Activated CD8-positive, alpha-beta memory T cell treated with anti-CD3 and anti-CD28 coated beads, Interleukin-2, amount 50 U/mL, for 24 hours (primary cell): ENCODE measurements around the gene TPCN1.
A peak's percentile ranks its signal among the peaks of the same experiment; 100 is the strongest.

Experiments used
- DNase-seq: peaks from one replicate; pipeline ENCODE4 v3.0.0-alpha.2; 2020; ENCODE audit errors: extremely low read depth

TPCN1 gene

DNA sequence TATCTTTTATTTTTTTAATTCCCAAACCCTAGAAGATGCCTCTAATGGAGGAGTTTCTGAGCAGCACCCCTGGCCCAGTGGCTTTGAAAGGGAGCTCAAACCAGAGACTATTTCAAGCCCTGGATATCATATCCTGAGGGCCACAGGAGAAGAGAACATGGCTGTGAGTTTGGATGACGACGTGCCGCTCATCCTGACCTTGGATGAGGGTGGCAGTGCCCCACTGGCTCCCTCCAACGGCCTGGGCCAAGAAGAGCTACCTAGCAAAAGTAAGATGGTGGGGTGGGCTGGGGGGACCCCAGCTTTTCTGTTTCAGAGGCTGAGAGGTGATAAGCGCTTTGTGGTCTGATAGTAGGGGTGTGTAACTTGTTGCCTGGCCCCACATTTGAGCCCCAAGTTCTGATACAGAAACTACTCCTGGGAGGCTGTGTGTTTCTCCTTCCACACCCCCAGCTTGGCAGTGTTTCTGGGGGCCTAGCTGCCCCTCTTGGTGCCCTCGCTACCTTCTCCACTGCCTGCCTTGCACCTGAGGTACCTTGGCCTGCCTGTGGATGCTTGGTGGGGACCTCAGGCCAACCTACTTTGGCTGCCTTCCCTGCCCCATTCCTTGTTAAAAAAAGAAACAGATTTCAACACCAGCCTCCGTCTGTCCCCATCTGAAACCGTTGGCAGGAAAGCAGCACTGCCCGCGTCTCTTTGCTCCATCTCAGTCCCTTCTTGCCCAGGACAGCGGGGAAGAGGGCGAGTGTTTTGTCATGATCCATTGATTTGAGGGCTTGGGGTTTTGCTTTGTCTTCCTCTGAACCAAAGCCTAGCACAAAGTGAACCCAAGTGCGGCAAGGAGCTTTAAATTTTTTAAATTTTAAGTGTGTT lies 5.7 kb downstream of the TPCN1 start:
- DNase-seq: no peak

DNA sequence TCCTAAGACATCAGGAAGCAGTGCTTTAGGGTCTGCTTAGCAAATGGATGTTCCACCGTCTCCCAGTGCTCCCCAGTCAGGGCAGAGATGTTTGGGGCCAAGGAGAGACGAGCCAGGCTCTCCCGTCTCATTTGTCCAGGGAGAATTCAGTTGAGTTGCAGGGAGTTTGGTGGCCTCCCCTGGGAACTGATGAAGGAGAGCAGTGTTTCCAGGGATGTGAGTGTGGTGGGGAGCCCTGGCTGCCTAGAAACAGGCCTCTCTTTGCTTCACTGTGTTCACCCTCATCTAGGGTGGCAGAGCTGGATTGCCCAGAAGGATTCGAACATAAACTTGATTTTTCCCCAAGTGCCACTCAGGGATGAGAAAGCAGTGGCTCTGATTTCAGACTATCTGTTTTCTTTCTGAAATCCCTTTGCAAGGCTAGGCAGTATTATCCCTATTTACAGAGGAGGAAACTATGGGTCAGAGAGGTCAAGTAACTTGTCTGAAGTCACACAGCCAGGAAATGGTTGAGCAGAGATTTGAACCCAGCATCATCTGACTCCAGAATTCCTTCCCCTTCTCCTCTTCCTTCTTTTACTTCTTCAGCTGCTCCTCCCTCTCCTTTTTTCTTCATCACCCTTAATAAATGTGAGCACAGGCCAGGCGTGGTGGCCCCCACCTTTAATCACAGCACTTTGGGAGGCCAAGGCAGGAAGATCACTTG lies 6.6 kb downstream of the TPCN1 start:
- no peak for DNase-seq

DNA sequence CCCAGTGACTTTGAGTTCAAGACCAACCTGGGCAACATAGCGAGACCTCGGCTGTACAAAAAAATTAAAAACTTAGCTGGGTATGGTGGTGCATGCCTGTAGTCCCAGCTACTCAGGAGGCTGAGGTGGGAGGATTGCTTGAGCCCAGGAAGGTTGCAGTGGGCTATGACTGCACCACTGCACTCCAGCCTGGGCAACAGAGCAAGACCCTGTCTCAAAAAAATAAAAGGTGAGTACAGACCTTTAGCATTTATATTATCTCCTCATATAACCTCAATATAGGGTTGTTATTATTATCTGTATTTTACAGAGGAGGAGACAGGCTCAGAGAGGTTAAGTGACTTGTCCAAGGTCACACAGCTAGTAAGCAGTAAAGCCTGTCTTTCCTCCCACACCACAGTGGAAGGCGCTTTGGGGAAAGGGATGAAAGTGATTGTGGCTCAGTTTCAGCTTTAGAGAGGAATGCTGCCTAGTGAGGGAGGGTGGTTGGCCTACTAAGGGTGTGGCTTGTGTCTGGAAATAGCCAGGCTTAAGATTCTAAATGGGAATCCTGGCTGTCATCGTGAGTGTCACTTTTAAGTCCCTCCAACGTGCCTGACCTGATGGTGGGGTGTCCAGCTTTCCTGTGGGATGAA lies 7.2 kb downstream of the TPCN1 start:
- no peak for DNase-seq

DNA sequence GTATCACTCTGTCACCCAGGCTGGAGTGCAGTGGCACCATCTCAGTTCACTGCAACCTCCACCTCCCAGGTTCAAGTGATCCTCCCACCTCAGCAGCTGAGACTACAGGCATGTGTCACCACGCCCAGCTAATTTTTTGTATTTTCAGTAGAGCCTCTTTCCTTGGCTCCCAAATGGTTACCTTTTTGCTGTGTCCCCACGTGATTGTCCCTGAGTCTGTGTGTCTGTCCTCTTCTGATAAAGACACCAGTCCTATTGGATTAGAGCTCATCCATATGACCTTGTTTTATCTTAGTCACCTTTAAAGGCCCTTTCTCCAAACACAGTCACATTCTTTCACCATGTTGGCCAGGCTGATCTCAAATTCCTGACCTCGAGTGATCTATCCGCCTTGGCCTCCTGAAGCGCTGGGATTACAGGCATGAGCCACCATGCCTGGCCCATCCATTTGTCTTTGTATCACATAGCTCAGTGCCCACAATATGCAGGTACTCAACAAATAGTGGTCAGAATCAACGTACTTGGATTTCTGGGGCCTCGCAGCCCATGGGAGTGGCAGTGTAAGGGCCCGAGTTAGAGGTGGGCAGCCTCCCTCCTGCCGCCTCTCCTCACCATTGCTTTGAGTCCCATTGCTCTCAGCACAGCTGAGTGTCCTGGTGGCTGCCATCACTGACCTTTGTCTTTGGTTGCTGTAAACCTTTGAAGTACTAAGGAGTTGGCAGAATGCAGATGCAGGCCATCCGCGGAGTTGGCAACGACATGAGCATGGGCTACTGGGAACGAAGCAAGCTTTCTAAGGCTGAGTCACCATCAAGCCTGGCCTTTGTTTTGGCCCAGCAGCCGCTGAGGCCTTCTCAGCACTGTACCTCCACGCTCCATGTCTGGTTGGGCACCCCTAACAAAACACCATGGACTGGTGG lies 9.3 kb downstream of the TPCN1 start:
- DNase-seq: no peak

DNA sequence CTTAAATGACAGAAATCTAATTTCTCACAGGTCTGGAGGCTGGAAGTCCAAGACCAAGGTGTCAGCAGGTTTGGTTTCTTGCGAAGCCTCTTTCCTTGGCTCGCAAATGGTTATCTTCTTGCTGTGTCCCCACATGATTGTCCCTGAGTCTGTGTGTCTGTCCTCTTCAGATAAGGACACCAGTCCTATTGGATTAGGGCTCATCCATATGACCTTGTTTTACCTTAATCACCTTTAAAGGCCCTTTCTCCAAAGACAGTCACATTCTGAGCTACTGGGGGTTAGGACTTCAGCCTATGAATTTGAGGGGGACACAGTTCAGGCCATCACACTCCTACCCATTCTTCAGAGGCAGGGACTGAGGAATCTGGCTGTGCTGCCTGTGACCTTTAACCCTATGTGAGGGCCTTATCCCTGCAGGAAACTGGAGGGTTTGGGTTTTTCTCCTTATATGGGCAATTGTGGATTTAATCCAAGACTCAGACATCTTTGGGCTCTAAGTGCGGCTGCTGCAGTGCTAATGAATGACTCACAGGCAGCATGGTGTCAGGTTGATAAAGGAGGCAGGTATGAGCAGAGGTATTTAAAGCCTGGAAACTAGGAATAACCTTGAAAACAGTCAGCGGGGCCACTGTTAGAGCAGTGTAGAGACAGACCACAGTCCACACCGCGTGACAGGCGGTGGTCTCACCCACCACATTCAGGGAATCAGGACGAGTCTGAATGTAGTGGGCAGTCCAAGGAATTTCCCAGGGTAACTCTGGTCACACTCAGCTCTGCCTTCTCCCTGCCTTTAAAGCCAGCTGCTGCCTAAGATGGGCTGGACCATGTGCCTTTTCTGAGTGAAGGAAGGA lies 10.2 kb downstream of the TPCN1 start:
- DNase-seq: no peak

DNA sequence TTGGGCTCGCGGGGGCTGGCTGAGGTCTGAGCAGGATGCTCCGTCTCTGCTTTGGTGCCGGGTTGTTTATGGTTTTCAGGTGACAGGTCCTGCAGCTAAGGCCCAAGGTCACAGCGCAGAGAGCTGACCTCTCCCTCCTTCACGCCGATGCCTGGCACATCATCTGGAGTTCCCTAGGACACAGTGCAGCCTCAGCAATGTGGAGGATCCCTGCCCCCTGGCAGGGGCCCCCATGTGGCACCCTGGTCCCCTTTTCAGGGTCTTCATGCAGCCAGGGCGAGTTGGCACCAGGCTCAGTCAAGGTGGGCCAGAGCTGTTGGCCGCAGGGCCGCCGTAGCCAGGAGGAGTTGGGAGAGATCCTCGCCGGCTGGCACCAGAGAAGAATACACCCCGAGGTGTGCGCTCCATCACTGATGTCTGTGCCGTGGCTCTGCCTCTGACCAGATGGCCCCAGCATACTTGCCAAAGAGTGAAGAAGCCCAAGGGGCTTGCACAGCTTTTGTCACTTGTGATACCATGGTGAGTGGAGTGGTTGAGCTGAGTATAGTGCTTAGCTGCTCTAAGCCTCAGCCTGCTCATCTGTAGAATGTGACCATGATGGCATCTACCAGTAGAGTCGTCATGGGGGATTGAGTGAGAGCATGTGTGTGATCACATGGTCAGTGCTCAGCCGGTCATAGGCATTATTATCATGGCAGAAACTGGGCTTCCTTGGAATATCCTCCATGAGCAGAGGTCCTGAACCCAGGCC lies 11.0 kb downstream of the TPCN1 start:
- DNase-seq: no peak

DNA sequence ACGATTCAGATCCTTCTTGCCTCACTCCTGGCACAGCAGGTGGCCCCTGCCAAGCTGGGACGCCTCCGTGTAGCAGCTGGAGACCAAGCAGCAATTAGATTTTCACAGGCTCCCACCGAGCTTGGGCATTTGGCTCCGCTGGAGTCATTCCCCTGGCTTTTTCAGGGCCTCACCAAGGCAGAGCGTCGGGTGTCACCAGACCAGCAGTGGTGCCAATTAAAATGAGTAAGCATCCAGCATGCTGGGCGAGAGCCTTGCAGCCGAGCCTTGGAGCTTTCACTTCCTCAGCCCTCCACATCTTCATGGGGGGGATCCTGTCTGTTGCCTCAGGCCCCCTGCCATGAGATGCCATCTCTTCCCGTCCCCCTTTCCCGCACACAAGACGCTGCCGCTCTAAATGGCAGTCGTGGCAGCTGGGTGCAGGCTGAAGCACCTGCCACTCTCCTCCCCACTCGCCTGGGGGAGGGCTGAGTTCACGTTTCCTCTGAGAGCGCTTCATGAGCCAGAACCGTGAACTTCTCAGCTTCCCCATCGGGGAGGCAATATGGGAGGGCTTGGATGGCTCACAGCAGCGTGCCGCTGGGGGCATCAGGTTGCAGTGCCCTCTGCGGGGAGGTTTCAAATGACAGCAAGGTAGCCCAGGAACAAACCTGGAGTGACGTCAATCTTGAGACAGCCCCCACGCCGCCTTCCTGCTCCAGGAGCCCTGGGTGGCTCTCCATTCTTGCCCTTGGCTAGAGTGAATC lies 11.7 kb downstream of the TPCN1 start:
- DNase-seq: peak; percentile 25

DNA sequence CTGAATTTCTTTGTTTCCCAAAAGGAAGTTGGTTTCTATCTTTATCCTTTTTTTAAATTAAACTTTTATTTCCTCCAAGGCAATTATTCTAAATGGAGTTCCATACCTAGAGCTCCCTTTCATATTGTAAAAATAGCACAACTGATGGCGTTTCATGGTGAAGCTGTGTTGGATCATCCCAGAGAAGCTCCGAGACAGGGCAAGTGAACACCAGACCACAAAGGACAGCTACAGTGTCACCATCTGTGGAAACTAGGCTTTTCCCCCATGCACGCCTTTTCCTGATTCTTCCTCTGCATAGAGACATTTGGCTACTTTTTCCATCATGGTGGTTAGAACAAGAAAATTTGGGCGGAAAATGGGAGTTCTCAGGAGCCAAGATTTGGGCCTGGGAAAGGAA lies 12.7 kb downstream of the TPCN1 start:
- no peak for DNase-seq

DNA sequence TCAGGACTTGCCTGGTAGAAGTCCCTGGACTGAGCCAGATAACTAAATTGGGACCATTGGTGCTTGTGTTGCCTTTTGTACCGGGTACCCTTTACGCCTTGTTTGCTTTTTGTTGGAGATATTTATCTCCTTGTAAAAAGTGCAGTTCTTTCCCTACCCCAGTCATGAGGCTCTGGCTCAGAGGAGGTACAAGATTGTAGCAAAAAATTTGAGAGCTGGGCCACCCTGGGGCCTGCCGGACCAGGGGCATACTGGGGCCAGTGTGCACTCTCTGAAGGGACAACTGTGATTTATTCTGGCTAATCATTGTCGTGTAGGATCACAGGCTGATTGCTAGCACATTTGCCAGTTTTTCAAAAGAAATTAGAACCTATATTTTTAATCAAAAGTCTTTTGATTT lies 13.2 kb downstream of the TPCN1 start:
- DNase-seq: no peak

DNA sequence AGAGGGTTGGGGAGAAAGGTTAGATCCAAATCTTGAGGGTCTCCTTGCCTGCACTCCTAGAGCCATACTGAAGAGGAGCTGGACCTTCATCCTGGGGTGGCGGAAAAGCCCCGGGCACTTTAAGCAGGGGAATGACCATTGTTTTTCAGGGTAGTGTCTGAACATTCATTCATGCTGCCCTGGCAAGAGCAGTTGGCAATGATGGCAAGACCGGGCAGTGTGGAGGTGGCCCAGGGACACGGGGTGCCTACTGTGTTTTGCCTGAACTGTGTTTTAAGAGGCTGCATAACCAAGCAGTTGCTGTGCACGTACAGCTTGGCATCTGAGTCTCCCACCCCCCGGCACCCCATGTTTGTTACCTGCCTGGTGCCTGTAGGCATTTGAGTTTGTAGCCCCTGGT lies 14.7 kb downstream of the TPCN1 start:
- no peak for DNase-seq

DNA sequence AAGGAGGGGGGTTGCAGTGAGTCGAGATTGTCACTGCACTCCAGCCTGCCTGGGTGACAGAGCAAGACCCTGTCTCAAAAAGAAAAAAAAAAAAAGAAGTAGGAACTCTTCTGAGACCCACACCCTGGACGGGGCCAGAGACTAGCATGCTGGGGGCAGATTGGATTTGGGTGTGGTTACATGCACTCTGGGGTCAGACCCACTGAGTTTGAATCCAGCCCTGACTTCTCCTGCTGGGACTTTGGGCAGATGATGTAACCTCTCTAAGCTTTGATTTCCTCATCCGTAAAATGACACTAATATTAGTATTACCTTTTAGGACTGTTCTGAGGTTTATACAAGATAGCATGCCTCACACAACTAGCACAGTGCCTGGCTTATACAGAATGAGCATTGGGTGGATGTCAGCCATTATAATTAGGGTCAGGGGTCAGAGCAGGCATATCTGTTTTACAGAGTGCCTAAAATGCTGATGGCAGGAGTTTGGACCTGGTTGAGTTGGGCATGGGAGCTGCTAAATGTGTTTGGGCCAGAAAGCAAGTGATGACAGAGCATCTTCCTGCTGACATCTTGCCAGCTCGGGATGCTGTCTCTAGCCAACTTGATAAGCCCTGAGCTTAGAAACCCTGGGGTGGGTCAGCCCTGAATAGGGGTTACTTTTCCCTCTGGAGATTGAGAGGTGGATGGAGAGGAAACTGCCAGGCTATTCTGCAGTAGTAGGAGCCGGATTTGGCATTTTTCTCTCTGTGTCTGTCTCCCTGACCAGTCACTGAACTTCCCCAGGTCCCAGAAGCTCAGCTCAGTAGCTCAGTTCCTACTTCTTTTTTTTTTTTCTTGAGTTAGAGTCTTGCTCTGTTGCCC lies 15.5 kb downstream of the TPCN1 start:
- no peak for DNase-seq

DNA sequence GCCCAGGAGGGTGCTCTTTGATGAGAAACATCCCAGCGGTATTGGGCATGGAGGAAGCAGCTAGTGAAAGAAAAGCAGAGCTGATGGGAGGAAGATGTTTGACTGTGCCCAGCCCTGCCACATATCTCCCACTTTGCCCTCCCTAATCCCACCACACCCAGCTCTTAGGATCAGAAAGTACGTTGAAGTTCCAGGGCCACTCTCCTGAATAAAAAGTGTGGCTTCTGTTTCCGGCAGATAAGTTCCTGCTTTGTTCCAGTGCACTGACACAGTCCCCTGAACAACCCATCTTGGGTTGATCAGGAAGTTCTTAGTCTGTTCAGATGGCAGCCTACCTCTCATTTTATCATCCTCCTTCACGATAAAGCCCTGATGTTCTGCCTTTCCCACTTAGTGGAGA lies 16.5 kb downstream of the TPCN1 start:
- no peak for DNase-seq

DNA sequence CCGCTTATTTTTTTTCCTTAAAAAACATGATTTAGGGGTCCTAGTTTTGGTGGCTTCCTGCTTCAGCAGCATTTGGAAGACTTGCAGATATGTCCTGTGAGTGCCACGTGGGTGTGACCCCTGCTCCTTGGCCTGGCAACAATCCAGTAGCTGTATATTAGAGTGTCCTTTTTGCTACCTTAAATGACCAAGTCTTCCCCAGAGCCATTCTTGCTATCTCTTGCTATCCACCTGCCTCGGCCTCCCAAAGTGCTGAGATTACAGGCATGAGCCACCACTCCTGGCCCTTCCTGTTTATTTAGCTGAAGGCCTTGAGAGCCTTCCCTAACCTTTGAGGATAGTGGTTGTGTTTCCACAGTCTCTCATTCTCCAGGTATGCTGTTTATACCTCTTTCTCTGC lies 17.0 kb downstream of the TPCN1 start:
- no peak for DNase-seq

DNA sequence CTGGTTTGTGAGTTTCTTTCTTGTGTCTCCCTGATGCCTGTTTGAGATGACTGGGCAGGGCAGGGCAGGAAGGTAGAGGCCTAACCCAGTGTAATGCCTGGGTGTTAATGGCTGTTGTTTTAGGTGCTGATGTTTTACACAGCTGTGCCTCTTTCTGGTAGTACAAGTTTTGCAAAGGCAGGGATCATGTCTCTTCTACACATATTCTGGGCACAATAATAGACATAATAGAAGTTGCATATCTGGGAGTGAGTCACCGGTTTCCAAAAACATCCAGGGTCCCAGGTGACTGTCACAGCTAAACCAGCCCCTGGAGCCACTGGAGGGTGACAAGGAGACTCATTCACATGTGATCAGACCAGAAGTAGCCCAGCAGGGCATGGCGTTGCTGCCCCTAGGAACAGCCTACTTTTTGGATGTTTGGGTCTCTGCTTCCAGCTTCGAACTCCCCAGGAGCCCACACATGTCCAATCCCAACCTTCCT lies 18.1 kb downstream of the TPCN1 start:
- no peak for DNase-seq

DNA sequence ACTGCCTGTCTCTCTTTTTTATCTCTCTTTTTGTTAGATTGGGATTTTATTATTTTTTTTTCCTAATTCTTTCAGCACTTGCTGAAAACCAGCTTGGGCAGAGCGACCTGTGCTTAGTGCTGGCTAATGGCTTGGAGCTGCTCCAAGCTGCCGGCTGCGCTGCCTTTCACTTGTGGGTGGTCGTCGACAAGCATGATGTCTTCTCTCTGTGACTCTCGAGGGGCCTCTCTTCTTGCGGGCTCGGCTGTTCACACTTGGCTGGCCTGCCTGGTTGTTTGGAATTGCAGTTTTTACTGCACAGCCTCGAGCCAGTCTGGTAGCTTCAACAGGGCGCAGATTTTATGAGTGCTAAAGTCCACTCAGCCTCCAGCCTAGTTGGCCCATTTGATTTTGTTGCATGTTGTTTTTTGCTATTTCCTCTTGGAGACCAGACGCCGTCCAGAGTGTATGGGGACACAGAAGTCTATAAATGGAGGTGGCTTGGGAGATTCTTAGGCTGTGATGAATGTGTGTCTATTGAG lies 18.6 kb downstream of the TPCN1 start:
- DNase-seq: no peak

DNA sequence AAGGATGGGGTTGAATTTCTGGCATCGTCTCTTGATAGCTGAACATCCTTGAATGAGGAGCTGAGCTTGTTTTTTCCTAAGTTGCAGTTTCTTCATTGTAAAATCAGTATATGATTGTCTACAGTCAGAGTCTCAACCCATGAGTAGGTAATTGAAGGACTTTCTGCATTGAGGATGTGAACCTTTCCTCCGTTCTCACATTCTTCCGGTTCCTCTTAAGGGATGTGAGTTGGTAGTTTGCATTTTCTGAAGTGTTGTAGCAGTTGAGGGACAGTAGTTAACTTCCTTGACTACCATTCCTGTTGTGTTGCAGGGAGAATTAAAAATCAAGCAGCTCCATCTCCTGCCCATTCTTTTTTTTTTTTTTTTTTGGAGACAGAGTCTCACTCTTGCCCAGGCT lies 19.1 kb downstream of the TPCN1 start:
- DNase-seq: no peak

DNA sequence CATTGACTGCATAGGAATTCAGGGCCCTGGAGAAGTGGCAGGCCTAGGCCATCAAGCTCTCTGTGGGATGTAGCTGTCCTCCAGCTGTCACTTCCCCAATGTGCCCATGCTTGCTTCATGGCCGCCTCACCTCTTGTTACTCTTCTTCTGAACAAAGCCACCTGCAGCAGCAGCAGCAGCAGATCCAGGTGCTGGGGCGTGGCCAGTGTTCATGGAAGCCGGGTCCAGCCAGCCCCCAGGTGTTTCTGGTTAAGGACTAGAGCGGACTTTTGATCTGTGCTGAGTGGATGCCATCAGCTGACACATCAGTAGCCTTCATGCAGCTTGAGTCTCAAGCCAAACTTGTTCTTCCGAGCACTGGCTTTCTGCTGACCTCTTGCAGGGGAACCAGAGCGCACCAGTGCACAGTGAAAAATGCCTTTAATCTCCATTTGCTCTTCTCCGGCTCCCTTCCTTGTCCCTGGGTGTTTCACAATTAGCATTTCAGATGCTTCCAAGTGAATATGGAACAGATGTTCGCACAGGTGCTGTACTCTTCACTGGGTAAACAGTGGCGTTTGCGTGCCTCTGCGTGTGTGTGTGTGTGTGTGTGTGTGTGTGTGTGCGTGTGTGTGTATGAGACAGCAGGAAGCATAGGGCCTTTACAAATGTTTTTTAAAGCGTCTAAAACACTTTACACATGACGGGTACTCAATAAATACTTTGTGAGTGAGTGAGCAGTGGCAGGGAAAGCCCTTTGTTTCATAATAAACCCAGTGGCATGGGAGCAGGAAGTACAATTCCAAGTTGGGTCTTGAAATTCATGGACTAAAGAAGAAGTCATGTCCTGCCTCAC lies 20.1 kb downstream of the TPCN1 start:
- no peak for DNase-seq
